Measurements from ENCODE around the gene NUDT16. TPM values are rescaled to one million over a fixed set of nuclear protein-coding genes. Genes with fewer than 3 reads are reported as not detected.

NUDT16 gene
- total RNA-seq, 1 donor from 2014 or later, result 26.0 TPM

- H3K9me3 Mint-ChIP-seq, result no peaks in the 10 kb centered on the region
- H3K4me1 Mint-ChIP-seq (ENCODE audit: unreplicated experiment), result peaks cover 5% of the 10 kb centered on the region
- no peak overlapping the region for H3K4me3 Mint-ChIP-seq
- no peaks in the 10 kb centered on the region for H3K27me3 Mint-ChIP-seq
- no peak overlapping the region for H3K27ac Mint-ChIP-seq
- no peak for DNase-seq (ENCODE audit: extremely low spot score, unreplicated experiment)
- H3K36me3 Mint-ChIP-seq, result peaks cover 21% of the 10 kb centered on the region
- no peak for TF ChIP-seq CTCF (conservative IDR thresholded peaks at IDR 0.05)
Observed at GRCh38 chr3:131387796-131388489, 6.4 kb downstream of the NUDT16 start.

GRCh38 chr3:131388490-131388799 lies 6.9 kb downstream of the NUDT16 start:
- DNase-seq (ENCODE audit: extremely low spot score, unreplicated experiment), result no peak
- no peaks in the 10 kb centered on the region for H3K9me3 Mint-ChIP-seq
- no peak overlapping the region for H3K4me3 Mint-ChIP-seq
- no peak overlapping the region for H3K27ac Mint-ChIP-seq
- peaks cover 5% of the 10 kb centered on the region for H3K4me1 Mint-ChIP-seq (ENCODE audit: unreplicated experiment)
- H3K36me3 Mint-ChIP-seq, result peaks cover 21% of the 10 kb centered on the region
- no peak for TF ChIP-seq CTCF (conservative IDR thresholded peaks at IDR 0.05)
- no peaks in the 10 kb centered on the region for H3K27me3 Mint-ChIP-seq

- no peaks in the 10 kb centered on the region for H3K27me3 Mint-ChIP-seq
- no peak overlapping the region for H3K27ac Mint-ChIP-seq
- DNase-seq (ENCODE audit: extremely low spot score, unreplicated experiment), result no peak
- H3K9me3 Mint-ChIP-seq, result no peaks in the 10 kb centered on the region
- no peaks in the 10 kb centered on the region for H3K4me1 Mint-ChIP-seq (ENCODE audit: unreplicated experiment)
- peaks cover 6% of the 10 kb centered on the region for H3K36me3 Mint-ChIP-seq
- TF ChIP-seq CTCF (conservative IDR thresholded peaks at IDR 0.05), result no peak
- no peak overlapping the region for H3K4me3 Mint-ChIP-seq
Observed at GRCh38 chr3:131390331-131390730, 8.8 kb downstream of the NUDT16 start.

DNA sequence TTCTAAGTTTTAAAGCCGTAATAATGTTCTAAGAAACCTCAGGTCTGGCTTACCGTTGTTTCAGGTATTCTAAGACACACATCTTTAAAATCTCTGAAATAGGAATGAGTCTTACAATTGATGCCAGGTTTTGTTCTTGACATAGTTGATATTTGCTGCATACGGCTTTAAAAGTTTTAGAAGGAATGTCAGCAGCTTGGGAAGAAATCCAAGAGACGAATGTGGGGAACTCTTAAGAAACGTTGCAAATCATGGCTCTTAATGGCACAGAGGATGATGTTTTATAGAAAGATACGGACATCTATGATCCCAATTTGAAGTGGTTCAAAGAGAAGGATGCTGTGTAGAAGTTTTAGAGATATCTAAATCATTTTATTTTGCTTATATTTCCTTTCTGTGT lies 11.5 kb downstream of the NUDT16 start:
- H3K9me3 Mint-ChIP-seq, result peaks cover 4% of the 10 kb centered on the region
- H3K27me3 Mint-ChIP-seq, result no peaks in the 10 kb centered on the region
- H3K4me1 Mint-ChIP-seq (ENCODE audit: unreplicated experiment), result no peaks in the 10 kb centered on the region
- TF ChIP-seq CTCF (conservative IDR thresholded peaks at IDR 0.05), result no peak
- H3K27ac Mint-ChIP-seq, result no peak overlapping the region
- no peak for DNase-seq (ENCODE audit: extremely low spot score, unreplicated experiment)
- H3K36me3 Mint-ChIP-seq, result no peaks in the 10 kb centered on the region
- no peak overlapping the region for H3K4me3 Mint-ChIP-seq

DNA sequence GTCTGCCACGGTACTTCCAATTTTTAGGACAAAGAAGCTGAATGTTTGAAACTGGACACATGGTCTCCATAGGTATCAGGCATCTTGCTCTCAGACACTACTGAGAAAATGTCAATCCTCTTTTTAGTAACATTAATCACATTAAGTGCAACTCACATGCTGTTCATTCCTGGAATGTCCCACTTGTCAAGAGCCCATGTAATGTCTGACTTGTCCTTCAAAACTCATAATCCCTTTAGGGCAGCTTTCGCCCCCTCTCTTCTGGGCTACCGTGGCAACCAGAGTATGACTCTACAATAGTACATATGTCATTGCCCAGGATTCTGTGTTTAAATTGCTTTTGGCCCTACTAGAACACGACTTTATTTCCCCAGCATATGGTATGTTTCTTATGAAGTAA lies 12.3 kb downstream of the NUDT16 start:
- no peaks in the 10 kb centered on the region for H3K36me3 Mint-ChIP-seq
- TF ChIP-seq CTCF (conservative IDR thresholded peaks at IDR 0.05), result no peak
- H3K9me3 Mint-ChIP-seq, result peaks cover 8% of the 10 kb centered on the region
- no peaks in the 10 kb centered on the region for H3K27me3 Mint-ChIP-seq
- H3K4me3 Mint-ChIP-seq, result no peak overlapping the region
- DNase-seq (ENCODE audit: extremely low spot score, unreplicated experiment), result no peak
- no peaks in the 10 kb centered on the region for H3K4me1 Mint-ChIP-seq (ENCODE audit: unreplicated experiment)
- no peak overlapping the region for H3K27ac Mint-ChIP-seq

DNA sequence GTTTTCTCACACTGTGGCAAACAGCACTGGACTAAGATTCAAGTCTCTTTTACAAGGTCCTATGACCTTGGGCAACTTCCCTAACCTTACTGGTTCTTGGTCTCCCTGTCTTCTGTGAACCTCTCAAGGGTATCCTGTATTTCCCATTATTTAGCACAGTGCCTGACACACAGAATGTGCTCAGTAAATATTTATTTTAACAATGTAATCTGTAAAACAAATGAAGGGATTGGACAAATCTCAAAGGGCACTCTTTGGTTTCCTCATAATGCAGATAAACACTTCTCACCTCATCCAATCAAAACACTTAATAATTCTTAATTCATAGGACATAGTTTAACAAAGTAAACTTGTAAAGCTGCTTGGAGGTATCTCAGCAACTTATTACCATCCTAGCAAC lies 12.8 kb downstream of the NUDT16 start:
- H3K36me3 Mint-ChIP-seq, result no peaks in the 10 kb centered on the region
- no peaks in the 10 kb centered on the region for H3K4me1 Mint-ChIP-seq (ENCODE audit: unreplicated experiment)
- no peak overlapping the region for H3K27ac Mint-ChIP-seq
- H3K9me3 Mint-ChIP-seq, result peaks cover 8% of the 10 kb centered on the region
- DNase-seq (ENCODE audit: extremely low spot score, unreplicated experiment), result no peak
- no peak for TF ChIP-seq CTCF (conservative IDR thresholded peaks at IDR 0.05)
- no peak overlapping the region for H3K4me3 Mint-ChIP-seq
- no peaks in the 10 kb centered on the region for H3K27me3 Mint-ChIP-seq
